ENCODE results near the gene RLBP1. TPM values are rescaled to one million over a fixed set of nuclear protein-coding genes. Genes with fewer than 3 reads are reported as not detected.

Gene RLBP1
- total and polyA plus RNA-seq, 9 of the 15 experiments (the other 6 are each of a cell fraction or from before 2014, with no cell fraction given) = 0.05 TPM; not detected in 8

DNA sequence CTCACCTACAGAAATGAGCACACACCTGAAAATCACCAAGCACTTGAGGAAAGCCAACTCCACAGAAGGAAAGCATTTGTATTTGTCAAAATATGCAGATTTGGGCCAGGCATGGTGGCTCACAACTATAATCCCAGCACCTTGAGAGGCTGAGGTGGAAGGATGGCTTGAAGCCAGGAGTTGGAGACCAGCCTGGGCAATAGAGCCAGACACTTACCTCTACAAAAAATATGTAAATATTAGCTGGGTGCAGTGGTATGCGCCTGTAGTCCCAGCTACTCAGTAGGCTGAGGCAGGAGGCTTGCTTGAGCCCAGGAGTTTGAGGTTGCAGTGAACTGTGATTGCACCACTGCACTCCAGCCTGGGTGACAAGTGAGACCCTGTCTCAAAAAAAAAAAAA, 12.3 kb downstream of the RLBP1 start:
- intact Hi-C loops (cut with micrococcal nuclease) = loop anchor here (5.0 kb wide), 1 partner anchor 98 kb away; no protein-coding TSS in a partner anchor
- FAIRE-seq = no peak

GRCh38 chr15:89208256-89208655, 13.1 kb downstream of the RLBP1 start:
- POLR2A ChIA-PET = no interaction called here
- Histone ChIP-seq H3K27ac (ENCODE audit: extremely low read depth, low read depth, low read length) (no peak overlapping the region), H3K9me1 (ENCODE audit: control insufficient read depth, insufficient read depth, low read length) (no peaks in the 10 kb centered on the region), H3K27me3 (ENCODE audit: control insufficient read depth in 2 of 2, insufficient read depth in 2 of 2, low read length in 2 of 2) (peaks cover 6 to 15% of the 10 kb centered on the region in 2 experiments; a peak in 4 of 5 replicates), H3K9ac (ENCODE audit: insufficient read depth in 1 of 2, low read depth in 2 of 2, low read length in 2 of 2) (no peak overlapping the region), H2AFZ (ENCODE audit: low read depth, low read length) (no peak overlapping the region), H3K4me3 (no peak overlapping the region), H4K20me1 (replicated peaks; ENCODE audit: control insufficient read depth, insufficient read depth, low read length) (no peaks in the 10 kb centered on the region), H3K4me2 (ENCODE audit: insufficient read depth, low read length) (no peak overlapping the region), H3K4me1 (replicated peaks in 1 of 2; ENCODE audit: control insufficient read depth in 2 of 2, insufficient read depth in 2 of 2, low read length in 2 of 2) (peaks cover 0 to 10% of the 10 kb centered on the region in 2 experiments; a peak in 2 of 5 replicates), H3K79me2 (ENCODE audit: control insufficient read depth, insufficient read depth, low read length) (no peaks in the 10 kb centered on the region), H3K36me3 (ENCODE audit: control insufficient read depth, insufficient read depth, low read length) (no peaks in the 10 kb centered on the region), H3K9me3 (replicated peaks; ENCODE audit: control insufficient read depth, insufficient read depth, low read depth, low read length) (no peaks in the 10 kb centered on the region)
- ATAC-seq (no peak), FAIRE-seq (no peak), DNase-seq (ENCODE audit: extremely low read depth in 1 of 4, low spot score in 3 of 4) (no peak)
- in situ Hi-C loops (cut with MboI) = no loop called here
- CTCF ChIA-PET (ENCODE audit: low intra/inter-chr PET ratio) = interaction anchor here (3.2 kb wide), 1 partner anchor 92 kb away, joined by 17 read pairs; no protein-coding TSS in a partner anchor
- intact Hi-C loops (cut with micrococcal nuclease) = loop anchor here (5.0 kb wide), 1 partner anchor 99 kb away; no protein-coding TSS in a partner anchor
- TF ChIP-seq RFX1 (IDR thresholded peaks at IDR 0.05) (no peak), THAP12 (CRISPR knock-in tag; IDR thresholded peaks at IDR 0.05) (no peak), ZNF316 (IDR thresholded peaks at IDR 0.05) (no peak)
- BruUV-seq (replicated peaks) = no TSS peak

More for the DNA sequence above, 12.3 kb downstream of the RLBP1 start:
- H3K27me3 ChIP-seq (ENCODE audit: control insufficient read depth in 2 of 2, insufficient read depth in 2 of 2, low read length in 2 of 2) = peaks cover 6 to 15% of the 10 kb centered on the region in 2 experiments
- no peak overlapping the region for H3K27ac ChIP-seq (ENCODE audit: extremely low read depth, low read depth, low read length)
- CTCF ChIA-PET (ENCODE audit: low intra/inter-chr PET ratio) = interaction anchor here (3.2 kb wide), 1 partner anchor 91 kb away, joined by 17 read pairs; no protein-coding TSS in a partner anchor
- no peaks in the 10 kb centered on the region for H3K9me1 ChIP-seq (ENCODE audit: control insufficient read depth, insufficient read depth, low read length)
- POLR2A ChIA-PET = no interaction called here
- BruUV-seq (replicated peaks) = no TSS peak
- peaks cover 0 to 10% of the 10 kb centered on the region in 2 experiments; a peak in 2 of 5 replicates for H3K4me1 ChIP-seq (replicated peaks in 1 of 2; ENCODE audit: control insufficient read depth in 2 of 2, insufficient read depth in 2 of 2, low read length in 2 of 2)
- no peak overlapping the region for H3K4me2 ChIP-seq (ENCODE audit: insufficient read depth, low read length)
- in situ Hi-C loops (cut with MboI) = no loop called here
- H2AFZ ChIP-seq (ENCODE audit: low read depth, low read length) = no peak overlapping the region
- DNase-seq (ENCODE audit: extremely low read depth in 1 of 4, low spot score in 3 of 4) (no peak), ATAC-seq (no peak)
- WGBS (ENCODE audit: insufficient coverage, low coverage, missing lambda C conversion rate) = 8% methylated on average over 1 of the region's 1 CpG
- no peaks in the 10 kb centered on the region for H3K79me2 ChIP-seq (ENCODE audit: control insufficient read depth, insufficient read depth, low read length)
- H3K36me3 ChIP-seq (ENCODE audit: control insufficient read depth, insufficient read depth, low read length) = no peaks in the 10 kb centered on the region
- no peak overlapping the region for H3K9ac ChIP-seq (ENCODE audit: insufficient read depth in 1 of 2, low read depth in 2 of 2, low read length in 2 of 2)
- H3K9me3 ChIP-seq (replicated peaks; ENCODE audit: control insufficient read depth, insufficient read depth, low read depth, low read length) = no peaks in the 10 kb centered on the region
- TF ChIP-seq MAZ (CRISPR knock-in tag; conservative IDR thresholded peaks at IDR 0.05 in 1 of 2, IDR thresholded peaks at IDR 0.05 in 1 of 2) (no peak), ZNF778 (CRISPR knock-in tag; IDR thresholded peaks at IDR 0.05) (no peak)
- H3K4me3 ChIP-seq = no peak overlapping the region
- H4K20me1 ChIP-seq (replicated peaks; ENCODE audit: control insufficient read depth, insufficient read depth, low read length) = no peaks in the 10 kb centered on the region

Measured in K562 (cell line).